ENCODE data around the gene ZNF20. TPM values are rescaled to one million over a fixed set of nuclear protein-coding genes. Genes with fewer than 3 reads are reported as not detected.
A peak's percentile ranks its signal among the peaks of the same experiment; 100 is the strongest.

The ZNF20 gene
- total RNA-seq, 2 donors from 2014 or later: 2.2 to 4.3 TPM

- Histone ChIP-seq H3K27me3 (replicated peaks; ENCODE audit: insufficient read depth) (no peaks in the 10 kb centered on the region), H3K9me3 (peaks cover 15% of the 10 kb centered on the region), H3K4me3 (no peak overlapping the region), H3K36me3 (peaks cover 28% of the 10 kb centered on the region), H3K27ac (no peak overlapping the region), H3K4me1 (ENCODE audit: control insufficient read depth in 1 of 2, low read depth in 2 of 2) (peaks cover 7 to 18% of the 10 kb centered on the region in 2 donors)
- DNase-seq (ENCODE audit: low spot score) (no peak), ATAC-seq (ENCODE audit: insufficient number of reproducible peaks, low FRiP score, low read depth) (no peak)
- no peak for TF ChIP-seq CTCF (IDR thresholded peaks at IDR 0.05)
Measured at GRCh38 chr19:12137221-12137940, 2.8 kb downstream of the ZNF20 start.

DNA sequence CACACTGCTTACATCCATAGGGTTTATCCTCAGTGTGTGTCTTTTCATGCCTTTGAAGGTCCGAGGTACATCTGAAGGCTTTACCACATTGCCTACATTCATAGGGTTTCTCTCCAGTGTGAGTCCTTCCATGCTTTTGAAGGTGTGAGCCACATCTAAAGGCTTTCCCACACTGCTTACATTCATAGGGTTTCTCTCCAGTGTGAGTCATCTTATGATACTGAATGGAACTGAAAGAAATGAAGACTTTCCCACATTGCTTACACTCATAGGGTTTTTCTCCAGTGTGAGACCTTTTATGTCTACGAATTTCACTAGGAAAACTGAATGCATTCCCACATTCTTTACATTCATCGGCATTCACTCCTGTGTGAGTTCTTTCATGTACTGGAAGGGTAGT is 7.1 kb downstream of the ZNF20 start:
- ATAC-seq (ENCODE audit: insufficient number of reproducible peaks, low FRiP score, low read depth): no peak
- H3K4me1 ChIP-seq (ENCODE audit: control insufficient read depth in 1 of 2, low read depth in 2 of 2): no peaks in the 10 kb centered on the region
- H3K4me3 ChIP-seq: no peak overlapping the region
- peaks cover 29% of the 10 kb centered on the region for H3K9me3 ChIP-seq
- H3K27ac ChIP-seq: no peak overlapping the region
- peaks cover 34% of the 10 kb centered on the region for H3K36me3 ChIP-seq
- TF ChIP-seq CTCF (IDR thresholded peaks at IDR 0.05): no peak
- no peaks in the 10 kb centered on the region for H3K27me3 ChIP-seq (replicated peaks; ENCODE audit: insufficient read depth)
- no peak for DNase-seq (ENCODE audit: low spot score)

- DNase-seq (ENCODE audit: low spot score) (no peak), ATAC-seq (ENCODE audit: insufficient number of reproducible peaks, low FRiP score, low read depth) (no peak)
- no peak overlapping the region for H3K4me3 ChIP-seq
- no peaks in the 10 kb centered on the region for H3K4me1 ChIP-seq (ENCODE audit: control insufficient read depth in 1 of 2, low read depth in 2 of 2)
- peak; percentile 28 for TF ChIP-seq CTCF (IDR thresholded peaks at IDR 0.05)
- H3K9me3 ChIP-seq: peaks cover 7% of the 10 kb centered on the region
- H3K27me3 ChIP-seq (replicated peaks; ENCODE audit: insufficient read depth): no peaks in the 10 kb centered on the region
- no peak overlapping the region for H3K27ac ChIP-seq
- H3K36me3 ChIP-seq: peaks cover 3% of the 10 kb centered on the region
Measured at GRCh38 chr19:12126707-12127106, 13.4 kb downstream of the ZNF20 start.

GRCh38 chr19:12117201-12117970 is 22.8 kb downstream of the ZNF20 start:
- Histone ChIP-seq H3K4me1 (ENCODE audit: control insufficient read depth in 1 of 2, low read depth in 2 of 2) (no peaks in the 10 kb centered on the region), H3K4me3 (no peak overlapping the region), H3K9me3 (peaks cover 6% of the 10 kb centered on the region), H3K36me3 (peaks cover 5% of the 10 kb centered on the region), H3K27ac (no peak overlapping the region), H3K27me3 (replicated peaks; ENCODE audit: insufficient read depth) (no peaks in the 10 kb centered on the region)
- ATAC-seq (ENCODE audit: insufficient number of reproducible peaks, low FRiP score, low read depth): no peak
- DNase-seq (ENCODE audit: low spot score): no peak
- no peak for TF ChIP-seq CTCF (IDR thresholded peaks at IDR 0.05)

DNA sequence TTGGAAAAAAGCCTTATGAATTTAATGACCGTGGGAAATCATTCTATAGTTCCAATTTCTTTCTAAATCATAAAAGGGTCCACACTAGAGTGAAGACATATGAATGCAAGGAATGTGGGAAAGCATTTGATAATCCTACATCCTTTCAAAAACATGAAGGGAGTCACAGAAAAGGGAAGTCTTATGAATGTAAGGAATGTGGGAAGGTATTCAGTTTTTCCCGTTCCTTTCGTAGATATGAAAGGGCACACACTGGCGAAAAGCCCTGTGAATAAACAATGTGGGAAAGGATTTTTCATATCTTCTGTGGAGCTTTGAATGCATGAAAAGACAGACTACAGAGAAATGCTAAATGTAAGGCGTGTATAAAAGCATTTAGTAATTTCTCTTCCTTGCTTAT is 27.0 kb downstream of the ZNF20 start:
- no peaks in the 10 kb centered on the region for H3K4me1 ChIP-seq (ENCODE audit: control insufficient read depth in 1 of 2, low read depth in 2 of 2)
- ATAC-seq (ENCODE audit: insufficient number of reproducible peaks, low FRiP score, low read depth) (no peak), DNase-seq (ENCODE audit: low spot score) (no peak)
- H3K4me3 ChIP-seq: no peak overlapping the region
- H3K27me3 ChIP-seq (replicated peaks; ENCODE audit: insufficient read depth): no peaks in the 10 kb centered on the region
- no peak overlapping the region for H3K27ac ChIP-seq
- TF ChIP-seq CTCF (IDR thresholded peaks at IDR 0.05): no peak
- H3K36me3 ChIP-seq: peaks cover 26% of the 10 kb centered on the region
- peaks cover 25% of the 10 kb centered on the region for H3K9me3 ChIP-seq

All from thoracic aorta (tissue), 2 donors.